Activated T-cell treated with anti-CD3 and anti-CD28 coated beads for 1 hour (primary cell): Measurements from ENCODE around the gene KLK4.
"Not testable (repeated sequence)": the region's sequence is repeated elsewhere in the genome, so short reads cannot be mapped to it uniquely, and the experiment has no call there.

Experiments used
- DNase-seq: peaks from one replicate; pipeline ENCODE4 v3.0.0-alpha.2; 2020; ENCODE audit warnings: low read depth

Gene KLK4

DNA sequence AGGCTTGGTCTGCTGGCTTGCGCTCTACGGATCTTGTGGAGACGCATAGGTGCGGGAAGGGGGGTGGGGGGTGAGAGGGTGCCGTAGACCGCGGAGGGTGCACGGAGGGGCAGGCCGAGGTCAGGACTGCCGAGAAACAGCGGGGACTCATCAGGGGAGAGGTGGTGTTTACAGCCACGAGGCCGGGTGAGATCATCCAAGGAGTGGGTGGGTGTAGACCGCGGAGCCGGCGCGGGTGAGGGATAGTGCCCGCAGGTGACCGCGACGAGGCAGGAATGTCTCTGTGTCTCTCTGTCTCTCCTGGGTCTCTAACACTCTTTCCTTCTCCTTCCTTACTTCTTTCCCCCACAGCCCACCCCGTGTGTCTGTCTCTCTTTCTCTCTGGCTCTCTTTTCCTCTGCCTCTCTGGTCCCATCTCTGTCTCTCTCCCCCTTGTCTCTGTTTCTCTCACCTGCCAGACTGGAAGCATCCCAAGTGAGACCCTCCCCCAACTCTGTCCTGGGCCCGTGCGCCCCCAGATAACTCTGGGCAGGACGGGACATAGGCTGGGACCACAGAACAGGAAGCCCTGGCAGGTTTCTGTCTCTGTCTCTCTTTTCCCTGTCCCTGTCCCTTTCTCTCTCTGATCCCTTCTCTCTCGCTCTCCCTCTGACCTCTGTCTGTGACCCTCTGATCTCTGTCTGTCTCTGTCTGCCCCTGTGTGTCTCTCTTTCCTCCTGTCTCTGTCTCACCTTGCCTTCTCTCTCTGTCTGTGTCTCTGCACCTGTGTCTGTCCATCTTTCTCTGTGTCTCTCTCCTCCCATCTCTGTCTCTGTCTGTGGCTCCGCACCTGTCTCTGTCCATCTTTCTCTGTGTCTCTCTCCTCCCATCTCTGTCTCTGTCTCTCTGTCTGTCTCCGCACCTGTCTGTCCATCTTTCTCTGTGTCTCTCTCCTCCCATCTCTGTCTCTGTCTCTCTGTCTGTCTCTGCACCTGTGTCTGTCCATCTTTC lies 1.8 kb upstream of the KLK4 start:
- no peak for DNase-seq

- DNase-seq: no peak
These were observed 956 bp upstream of the KLK4 start for GRCh38 chr19:50912102-50912599.

- no peak for DNase-seq
These were observed 473 bp downstream of the KLK4 start for GRCh38 chr19:50910722-50911121.

DNA sequence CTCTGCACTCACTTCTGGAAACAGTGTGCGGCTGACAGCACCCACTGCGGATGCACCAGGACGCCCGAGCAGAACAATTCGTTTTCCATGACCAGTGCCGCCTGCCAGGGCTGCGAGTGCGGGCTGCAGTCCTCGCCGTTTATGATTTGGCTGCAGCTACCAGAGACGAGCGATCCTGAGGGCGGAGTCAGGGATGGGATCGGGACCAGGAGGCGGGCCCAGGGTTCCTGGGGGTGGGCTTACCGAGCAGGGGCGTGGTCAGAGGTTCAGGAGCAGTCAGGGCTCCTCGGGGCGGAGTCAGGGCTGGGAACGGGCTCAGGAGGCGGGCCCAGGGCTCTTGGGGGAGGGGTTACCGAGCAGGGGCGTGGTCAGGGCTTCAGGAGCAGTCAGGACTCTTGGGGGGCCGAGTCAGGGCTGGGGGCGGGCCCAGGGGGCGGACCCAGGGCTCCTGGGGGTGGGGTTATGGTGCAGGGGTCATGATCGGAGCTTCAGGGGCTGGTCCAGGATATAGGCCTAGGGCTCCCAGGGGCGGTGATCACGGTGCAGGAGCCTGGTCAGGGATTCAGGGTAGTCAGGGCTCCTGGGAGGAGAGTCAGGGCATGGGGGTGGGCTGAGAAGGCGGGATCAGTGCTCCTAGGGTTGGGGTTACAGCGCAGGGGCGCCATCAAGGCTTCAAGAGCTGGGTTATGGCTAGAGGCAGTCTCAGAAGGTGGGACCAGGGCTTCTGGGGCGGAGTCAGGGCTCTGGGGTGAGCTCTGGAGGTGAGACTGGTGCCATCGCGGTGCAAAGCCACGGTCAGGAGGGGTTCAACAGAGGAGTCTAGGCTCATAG lies 1.7 kb downstream of the KLK4 start:
- DNase-seq: no peak

DNA sequence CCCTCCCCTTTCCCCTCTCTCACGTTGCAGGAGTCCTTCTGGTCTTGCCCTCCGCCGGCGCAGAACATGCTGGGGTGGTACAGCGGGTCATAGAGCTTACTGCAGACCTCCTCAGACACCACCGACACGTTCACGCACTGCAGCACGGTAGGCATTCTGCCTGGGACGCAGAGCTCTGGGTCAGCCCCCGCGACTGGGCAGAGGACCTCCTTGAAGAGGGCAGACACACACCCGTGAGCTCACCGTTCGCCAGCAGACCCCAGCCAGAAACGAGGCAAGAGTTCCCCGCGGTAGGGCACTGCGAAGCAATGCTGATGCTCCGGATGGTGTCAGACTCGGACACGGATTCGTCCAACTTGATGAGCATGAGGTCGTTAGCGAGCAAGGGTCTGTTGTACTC lies 2.9 kb downstream of the KLK4 start:
- no peak for DNase-seq

- DNase-seq: peak; percentile 20
These were observed 5.0 kb downstream of the KLK4 start for GRCh38 chr19:50906217-50906616.

- DNase-seq: no peak
These were observed 8.6 kb downstream of the KLK4 start for GRCh38 chr19:50902640-50903039.

DNA sequence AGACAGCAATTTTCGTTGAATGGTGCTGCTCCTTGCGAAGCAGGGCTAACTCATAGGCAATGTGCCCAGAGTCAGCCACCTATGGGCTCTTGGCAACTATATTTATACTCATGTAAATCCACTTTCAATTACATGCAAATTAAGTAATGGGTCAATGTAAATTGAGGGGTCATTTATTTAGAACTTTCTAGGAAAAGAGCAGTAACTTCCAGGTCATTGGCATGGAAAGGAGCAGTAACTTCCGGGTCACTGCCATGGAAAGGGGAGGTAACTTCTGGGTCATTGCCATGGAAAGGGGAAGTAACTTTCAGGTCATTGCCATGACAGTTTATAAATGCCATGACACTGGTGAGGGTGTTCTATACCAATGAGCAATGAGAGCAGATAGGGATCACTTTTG lies 11.6 kb downstream of the KLK4 start:
- no peak for DNase-seq

GRCh38 chr19:50898018-50898417 lies 13.2 kb downstream of the KLK4 start:
- no peak for DNase-seq

DNA sequence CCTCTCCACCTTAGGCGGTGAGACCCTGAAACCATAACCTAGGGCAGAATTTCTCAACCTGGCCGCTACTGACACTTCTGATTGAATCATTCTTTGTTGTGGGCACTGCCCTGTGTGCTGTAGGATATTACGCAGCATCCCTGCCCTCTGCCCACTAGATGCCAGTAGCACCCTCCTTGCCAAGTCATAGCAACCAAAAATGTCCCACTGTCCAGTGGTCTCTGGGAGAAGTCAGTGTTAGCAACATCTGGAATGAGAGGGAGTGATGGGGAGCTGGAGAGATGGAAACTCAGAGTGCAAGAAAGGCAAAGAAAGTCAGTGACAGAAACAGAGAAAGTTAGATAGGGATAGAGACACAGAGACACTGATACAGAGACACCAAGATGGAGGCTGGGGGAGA lies 13.6 kb downstream of the KLK4 start:
- DNase-seq: no peak

GRCh38 chr19:50897191-50897607 lies 14.0 kb downstream of the KLK4 start:
- no peak for DNase-seq

- DNase-seq: no peak
These were observed 14.5 kb downstream of the KLK4 start for GRCh38 chr19:50896591-50897190.

DNA sequence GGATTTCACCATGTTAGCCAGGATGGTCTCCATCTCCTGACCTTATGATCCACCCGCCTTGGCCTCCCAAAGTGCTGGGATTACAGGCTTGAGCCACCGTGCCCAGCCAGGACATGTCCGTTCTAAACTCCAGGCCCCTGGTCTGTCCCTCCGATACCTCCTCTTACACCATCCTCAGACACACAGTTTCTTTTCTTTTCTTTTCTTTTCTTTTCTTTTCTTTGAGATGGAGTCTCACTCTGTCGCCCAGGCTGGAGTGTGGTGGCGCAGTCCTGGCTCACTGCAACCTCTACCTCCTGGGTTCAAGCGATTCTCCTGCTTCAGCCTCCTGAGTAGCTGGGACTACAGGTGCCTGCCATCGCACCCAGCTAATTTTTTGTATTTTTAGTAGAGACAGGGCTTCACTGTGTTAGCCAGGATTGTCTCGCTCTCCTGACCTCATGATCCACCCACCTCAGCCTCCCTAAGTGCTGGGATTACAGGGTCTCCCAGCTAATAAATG lies 15.1 kb downstream of the KLK4 start:
- not testable (repeated sequence) for DNase-seq

GRCh38 chr19:50894478-50895356 lies 16.5 kb downstream of the KLK4 start:
- DNase-seq: no peak

DNA sequence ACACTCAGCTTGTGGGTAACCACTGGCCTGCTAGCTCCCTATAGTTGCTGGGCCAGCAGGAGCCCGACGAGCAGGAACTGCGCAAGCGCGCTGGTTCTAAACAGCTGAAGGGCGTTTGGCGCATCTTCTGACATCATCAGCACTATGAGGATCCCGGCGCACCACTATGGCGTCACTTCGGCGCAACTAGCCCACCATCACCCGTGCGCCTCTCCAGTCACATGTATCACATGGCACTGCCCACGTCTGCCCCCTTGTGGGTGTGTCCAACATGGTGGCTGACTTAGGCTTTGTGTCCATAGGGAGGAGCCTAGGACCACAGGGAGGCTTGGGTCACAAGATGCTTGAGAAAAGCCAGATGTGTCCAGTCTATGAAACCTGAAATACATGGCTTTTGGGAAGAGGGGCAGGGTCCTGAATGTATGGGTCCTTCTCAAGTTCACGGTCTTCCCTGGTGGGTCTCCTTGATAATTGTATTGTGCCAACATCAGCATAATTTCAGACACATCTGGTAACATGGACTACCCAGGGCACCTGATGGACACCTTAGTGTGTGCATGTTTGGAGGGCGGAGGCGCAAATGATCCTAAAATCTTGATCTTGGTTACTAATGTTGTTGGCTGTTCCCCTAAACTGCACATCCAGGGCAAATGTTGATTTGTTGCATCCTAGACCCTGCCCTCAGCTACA lies 18.0 kb downstream of the KLK4 start:
- no peak for DNase-seq

- DNase-seq: no peak
These were observed 20.0 kb downstream of the KLK4 start for GRCh38 chr19:50891253-50891625.

GRCh38 chr19:50890422-50891252 lies 20.6 kb downstream of the KLK4 start:
- DNase-seq: no peak

- DNase-seq: no peak
These were observed 21.6 kb downstream of the KLK4 start for GRCh38 chr19:50889638-50890037.

DNA sequence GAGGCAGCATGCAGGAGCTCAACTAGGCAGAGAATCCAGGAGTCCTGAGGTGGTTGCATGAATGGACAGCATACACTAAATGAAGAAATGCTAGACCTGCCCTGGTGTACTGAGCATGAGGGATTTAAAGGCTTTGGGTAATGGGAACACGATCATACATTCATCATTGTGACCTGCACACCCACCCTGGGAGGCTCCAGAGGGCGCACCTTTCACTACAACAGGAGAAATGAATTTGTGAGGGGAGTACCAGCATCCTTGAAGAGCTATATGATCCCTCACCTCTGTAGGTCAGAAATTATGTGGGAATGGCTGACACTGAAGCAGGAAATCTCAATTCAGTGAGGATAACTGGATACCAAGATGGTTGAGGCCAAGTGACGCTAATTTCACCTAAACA lies 29.0 kb downstream of the KLK4 start:
- no peak for DNase-seq

DNA sequence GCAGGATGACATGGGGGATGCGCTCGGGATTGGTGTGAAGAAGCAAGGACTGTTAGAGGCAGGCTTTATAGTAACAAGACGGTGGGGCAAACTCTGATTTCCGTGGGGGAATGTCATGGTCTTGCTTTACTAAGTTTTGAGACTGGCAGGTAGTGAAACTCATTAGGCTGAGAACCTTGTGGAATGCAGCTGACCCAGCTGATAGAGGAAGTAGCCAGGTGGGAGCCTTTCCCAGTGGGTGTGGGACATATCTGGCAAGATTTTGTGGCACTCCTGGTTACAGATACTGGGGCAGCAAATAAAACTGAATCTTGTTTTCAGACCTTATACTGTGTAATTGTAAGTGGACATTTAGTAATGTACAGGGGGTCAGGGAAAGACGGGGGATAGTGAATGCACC lies 31.0 kb downstream of the KLK4 start:
- no peak for DNase-seq
